Adrenal gland (tissue), 5 donors: ENCODE data around the gene ALDH5A1.

Experiments
- CTCF ChIP-seq, 6 experiments: fragments of 450-650 bp in 4 of 6; fragments of 200-600 bp in 2 of 6; sonication (generic) in 1 of 6; IDR thresholded peaks; 1 replicate in 5 of 6; 2 replicates in 1 of 6; pipeline versions ENCODE4 v1.5.1 to v1.8.0; 2016 to 2021; ENCODE audit warnings: antibody characterized with exemption in 6 of 6, mild to moderate bottlenecking in 2 of 6, moderate library complexity in 1 of 6
- POLR2A ChIP-seq, 2 donors: fragments of 450-650 bp; IDR thresholded peaks; one replicate each; pipeline ENCODE4 v1.6.1; 2017; ENCODE audit warnings: antibody characterized with exemption in 2 of 2, mild to moderate bottlenecking in 2 of 2, moderate library complexity in 1 of 2
- donor health status: DM: no; HTN: no; CAD: no.

- no peak for TF ChIP-seq CTCF (IDR thresholded peaks at IDR 0.05)
- no peak for TF ChIP-seq POLR2A (IDR thresholded peaks at IDR 0.05)
Measured at GRCh38 chr6:24504287-24504648, 9.5 kb downstream of the ALDH5A1 start.
